GM23338 (cell line): ENCODE data around the gene CDK17. TPM values are rescaled to one million over a fixed set of nuclear protein-coding genes. Genes with fewer than 3 reads are reported as not detected.

Source experiments
- ATAC-seq: fragments of 200-7000 bp; cut with Tn5 transposase; 3 replicates; pipeline ENCODE4 v1.9.1; 2020
- DNase-seq: peaks from one replicate; pipeline ENCODE4 v3.0.0-alpha.2; 2015; ENCODE audit warnings: low spot score
- H2AFZ ChIP-seq: fragments of 200-600 bp; sonication (generic); 2 replicates; pipeline ENCODE4 v1.8.0; 2016; ENCODE audit warnings: antibody characterized with exemption, mild to moderate bottlenecking, moderate library complexity
- H3F3A ChIP-seq: fragments of 200-600 bp; sonication (generic); replicated peaks from 2 replicates; pipeline ENCODE4 v1.8.0; 2017; ENCODE audit warnings: antibody characterized with exemption, mixed run types, low read depth
- H3K27ac ChIP-seq: fragments of 200-600 bp; sonication (generic); 2 replicates; pipeline ENCODE4 v1.6.1; 2016; ENCODE audit warnings: low read depth
- H3K27me3 ChIP-seq: fragments of 200-600 bp; sonication (generic); 2 replicates; pipeline ENCODE4 v1.8.0; 2016; ENCODE audit warnings: mild to moderate bottlenecking, mixed run types, moderate library complexity; ENCODE audit not compliant: insufficient read depth
- H3K36me3 ChIP-seq: fragments of 200-600 bp; sonication (generic); 2 replicates; pipeline ENCODE4 v1.8.0; 2016; ENCODE audit warnings: mild to moderate bottlenecking; ENCODE audit not compliant: insufficient read depth
- H3K4me1 ChIP-seq: fragments of 200-600 bp; sonication (generic); 2 replicates; pipeline ENCODE4 v1.8.0; 2016; ENCODE audit warnings: mild to moderate bottlenecking, moderate library complexity; ENCODE audit not compliant: insufficient read depth
- H3K4me2 ChIP-seq: fragments of 200-600 bp; sonication (generic); 2 replicates; pipeline ENCODE4 v1.7.1; 2017; ENCODE audit warnings: mixed run types
- H3K4me3 ChIP-seq: fragments of 200-600 bp; sonication (generic); 2 replicates; pipeline ENCODE4 v1.6.1; 2016; ENCODE audit warnings: mixed run types
- H3K79me2 ChIP-seq: fragments of 200-600 bp; sonication (generic); replicated peaks from 2 replicates; pipeline ENCODE4 v1.8.0; 2017; ENCODE audit warnings: mild to moderate bottlenecking; ENCODE audit not compliant: insufficient read depth
- H3K9me2 ChIP-seq: fragments of 200-600 bp; sonication (generic); 2 replicates; pipeline ENCODE4 v1.8.0; 2017; ENCODE audit not compliant: insufficient read depth
- H4K20me1 ChIP-seq: fragments of 200-600 bp; sonication (generic); replicated peaks from 2 replicates; pipeline ENCODE4 v1.8.0; 2017; ENCODE audit warnings: mild to moderate bottlenecking; ENCODE audit not compliant: insufficient read depth
- H3K27ac Mint-ChIP-seq: 2 replicates; pipeline ENCODE4 v1.8.0; 2020; ENCODE audit warnings: inconsistent platforms, mild to moderate bottlenecking, moderate library complexity, mixed read lengths
- H3K27me3 Mint-ChIP-seq: 3 replicates; pipeline ENCODE4 v1.8.0; 2022; ENCODE audit warnings: low read depth, mild to moderate bottlenecking, moderate library complexity, mixed read lengths, inconsistent platforms; ENCODE audit not compliant: insufficient read depth, poor library complexity
- H3K36me3 Mint-ChIP-seq: 3 replicates; pipeline ENCODE4 v1.8.0; 2021; ENCODE audit warnings: low read depth, mild to moderate bottlenecking, inconsistent platforms, moderate library complexity, mixed read lengths
- H3K4me1 Mint-ChIP-seq: 3 replicates; pipeline ENCODE4 v1.8.0; 2020; ENCODE audit warnings: mild to moderate bottlenecking, inconsistent platforms, mixed read lengths
- H3K4me3 Mint-ChIP-seq: 3 replicates; pipeline ENCODE4 v1.8.0; 2021; ENCODE audit warnings: moderate library complexity, mild to moderate bottlenecking, inconsistent platforms, mixed read lengths
- H3K9me3 Mint-ChIP-seq: 3 replicates; pipeline ENCODE4 v1.8.0; 2020; ENCODE audit warnings: moderate library complexity, mild to moderate bottlenecking, inconsistent platforms, mixed read lengths
- CREB1 ChIP-seq: fragments of 250-450 bp; sonication (Bioruptor Pico); IDR thresholded peaks from 2 replicates; pipeline ENCODE4 v1.5.0; 2020; ENCODE audit warnings: low read depth, mild to moderate bottlenecking, moderate library complexity
- CTCF ChIP-seq, 2 experiments: fragments of 200-600 bp in 1 of 2; sonication (generic) in 1 of 2; conservative IDR thresholded peaks; 2 replicates each; pipeline versions ENCODE4 v1.5.1 to v1.6.1; 2016 to 2017; ENCODE audit warnings: antibody characterized with exemption in 2 of 2, low read depth in 2 of 2, mild to moderate bottlenecking in 2 of 2, moderate library complexity in 1 of 2
- ETS1 ChIP-seq: IDR thresholded peaks from 2 replicates; pipeline ENCODE4 v1.6.1; 2016; ENCODE audit warnings: antibody characterized with exemption
- EZH2 ChIP-seq: fragments of 200-600 bp; sonication (generic); IDR thresholded peaks from one replicate; pipeline ENCODE4 v1.8.0; 2017; ENCODE audit warnings: antibody characterized with exemption, mild to moderate bottlenecking, low read depth; ENCODE audit not compliant: unreplicated experiment
- EZH2phosphoT487 ChIP-seq: fragments of 200-600 bp; sonication (generic); IDR thresholded peaks from one replicate; pipeline ENCODE4 v1.8.1; 2018; ENCODE audit warnings: antibody characterized with exemption; ENCODE audit not compliant: unreplicated experiment
- JUNB ChIP-seq: IDR thresholded peaks from one replicate; pipeline ENCODE4 v1.6.1; 2016; ENCODE audit warnings: antibody characterized with exemption; ENCODE audit not compliant: unreplicated experiment
- NANOG ChIP-seq: IDR thresholded peaks from 2 replicates; pipeline ENCODE4 v1.6.1; 2016; ENCODE audit warnings: antibody characterized with exemption, borderline replicate concordance
- POLR2AphosphoS5 ChIP-seq: IDR thresholded peaks from 2 replicates; pipeline ENCODE4 v1.6.1; 2016; ENCODE audit warnings: antibody characterized with exemption, low read depth
- REST ChIP-seq: IDR thresholded peaks from one replicate; pipeline ENCODE4 v1.6.1; 2018; ENCODE audit warnings: antibody characterized with exemption; ENCODE audit not compliant: unreplicated experiment
- STAT1 ChIP-seq: IDR thresholded peaks from one replicate; pipeline ENCODE4 v1.6.1; 2016; ENCODE audit warnings: antibody characterized with exemption; ENCODE audit not compliant: unreplicated experiment
- ZNF114 ChIP-seq: fragments of 250-450 bp; sonication (Bioruptor Pico); IDR thresholded peaks from 2 replicates; pipeline ENCODE4 v1.5.0; 2020; ENCODE audit warnings: mild to moderate bottlenecking, moderate library complexity
- ZNF331 ChIP-seq: fragments of 250-450 bp; sonication (Bioruptor Pico); IDR thresholded peaks from 2 replicates; pipeline ENCODE4 v1.5.0; 2020; ENCODE audit warnings: low read depth, mild to moderate bottlenecking, moderate library complexity
- ZNF462 ChIP-seq: fragments of 250-450 bp; sonication (Bioruptor Pico); IDR thresholded peaks from 2 replicates; pipeline ENCODE4 v1.5.0; 2020; ENCODE audit warnings: mild to moderate bottlenecking, moderate library complexity
- polyA plus RNA-seq: library from polyadenylated mRNA; unstranded; fragments of >200 nt; fragmentation: Nextera tagmentation; extraction: Ambion mirVana; gene quantifications from 2 replicates; pipeline ENCODE4 v1.2.1, GENCODE V29; 2016
- total RNA-seq: library from RNA; depleted of rRNA; stranded (reverse); fragments of >200 nt; shearing (Covaris generic); gene quantifications from 2 replicates; pipeline ENCODE4 v1.2.3, GENCODE V29; 2014

Gene CDK17
- total and polyA plus RNA-seq, 2 experiments from 2014 or later: 7.6 to 34.2 TPM

- Mint-ChIP-seq H3K27ac (no peak overlapping the region), H3K4me1 (peaks cover 4% of the 10 kb centered on the region; the same call in 2 of the 3 replicates), H3K27me3 (peaks cover 6% of the 10 kb centered on the region), H3K36me3 (peaks cover 12% of the 10 kb centered on the region), H3K4me3 (no peak overlapping the region), H3K9me3 (no peaks in the 10 kb centered on the region)
- no peak for TF ChIP-seq EZH2phosphoT487
- TF ChIP-seq CTCF (conservative IDR thresholded peaks at IDR 0.05; ENCODE audit: low read depth in 2 of 2): no peak
- TF ChIP-seq EZH2: no peak
- TF ChIP-seq ETS1: no peak
- no peak for TF ChIP-seq NANOG
- no peak for TF ChIP-seq CREB1 (CRISPR knock-in tag)
- TF ChIP-seq POLR2AphosphoS5: no peak
- TF ChIP-seq ZNF114: no peak
- TF ChIP-seq JUNB: no peak
- TF ChIP-seq ZNF331 (CRISPR knock-in tag): no peak
- no peak for TF ChIP-seq ZNF462 (CRISPR knock-in tag)
- TF ChIP-seq REST: no peak
- no peak for TF ChIP-seq STAT1
- Histone ChIP-seq H3K79me2 (no peaks in the 10 kb centered on the region), H3K4me3 (no peak overlapping the region), H3K4me1 (no peaks in the 10 kb centered on the region), H3K36me3 (no peaks in the 10 kb centered on the region), H3K27ac (no peak overlapping the region), H3K27me3 (no peaks in the 10 kb centered on the region), H3F3A (no peaks in the 10 kb centered on the region), H2AFZ (no peak overlapping the region), H4K20me1 (0 out of 2 replicates have a peak, but pooled peaks cover 4% of the 10 kb centered on the region), H3K4me2 (no peak overlapping the region), H3K9me2 (no peaks in the 10 kb centered on the region)
- ATAC-seq: no peak
- DNase-seq: no peak
Observed at GRCh38 chr12:96244826-96245225, 155.4 kb downstream of the CDK17 start.
